Psoas muscle (tissue), 8 donors: Measurements from ENCODE around the gene GABRA5. TPM values are rescaled to one million over a fixed set of nuclear protein-coding genes. Genes with fewer than 3 reads are reported as not detected.

Experiments
- ATAC-seq, 4 donors: fragments of 200-7000 bp; cut with Tn5 transposase; one replicate each; pipeline ENCODE4 v1.9.1; 2020; ENCODE audit warnings: moderate library complexity in 3 of 4, mild to moderate bottlenecking in 2 of 4
- DNase-seq, 2 donors: peaks; one replicate each; pipeline ENCODE4 v3.0.0-alpha.2; 2020
- H3K27ac ChIP-seq: fragments of 200-600 bp; one replicate; pipeline ENCODE4 v1.8.0; 2022
- H3K27me3 ChIP-seq, 3 donors: fragments of 200-600 bp in 1 of 3; one replicate each; pipeline versions ENCODE4 v1.6.1 to v1.8.0; 2013 to 2022; ENCODE audit warnings: low read length in 2 of 3, mild to moderate bottlenecking in 2 of 3, moderate library complexity in 1 of 3; ENCODE audit not compliant: insufficient read depth in 3 of 3
- H3K36me3 ChIP-seq, 2 donors: fragments of 200-600 bp in 1 of 2; one replicate each; pipeline versions ENCODE4 v1.6.1 to v1.8.0; 2013 to 2022; ENCODE audit warnings: low read depth in 1 of 2, mild to moderate bottlenecking in 1 of 2, moderate library complexity in 1 of 2; ENCODE audit not compliant: insufficient read depth in 1 of 2
- H3K4me1 ChIP-seq: fragments of 200-600 bp; one replicate; pipeline ENCODE4 v1.8.0; 2022
- H3K4me3 ChIP-seq: fragments of 200-600 bp; one replicate; pipeline ENCODE4 v1.8.0; 2022; ENCODE audit warnings: mild to moderate bottlenecking
- H3K9me3 ChIP-seq: fragments of 200-600 bp; one replicate; pipeline ENCODE4 v1.8.0; 2022
- WGBS, 3 donors: extraction: QIAGEN DNeasy Blood & Tissue Kit; methylation state at CpG; one replicate each; pipeline versions ENCODE4 v1.1.6 to v1.1.7; 2013; 5-methylcytosine and 5-hydroxymethylcytosine counted together
- intact Hi-C, 2 donors: fragments of 100-400 bp; cut with DNase I; formaldehyde crosslinking; loops; one replicate each; pipeline versions ENCODE4 v1.11.0 to v1.14.2; 2022
- polyA plus RNA-seq, 3 donors: library from polyadenylated mRNA; stranded (reverse); fragments of 200-250 nt; gene quantifications; one replicate each; pipeline ENCODE4 v1.2.3, GENCODE V29; 2013
- total RNA-seq, 4 donors: library from RNA; stranded (reverse); fragmentation: NEBNext Ultra II Directional in 2 of 4; extraction: Animal tissue kit (Norgen Biotek cat#: 25700) in 2 of 4; gene quantifications; one replicate each; pipeline versions ENCODE4 v1.2.1 to v1.2.4, GENCODE V29; 2021 to 2023
- TF ChIP-seq, protein P1 (sequence below): fragments of 200-600 bp; IDR thresholded peaks from one replicate; pipeline ENCODE4 v1.8.0; 2022; ENCODE audit warnings: antibody characterized with exemption
- donor health status: healthy with polysubstance abuse.
- donor health status: DM: no; HTN: no; CAD: no; lungs with moderate emphysema.
- donor health status: Bipolar disorder and iron deficiency.
- donor health status: healthy.
- donor health status: DM: yes; HTN: yes; CAD: no.
- donor health status: DM: no; HTN: no; CAD: no.
- donor health status: DM: no; HTN: no; CAD: no.
- donor health status: DM: yes; HTN: yes; CAD: no.

Gene GABRA5
- total and polyA plus RNA-seq, 7 donors: 0.01 to 0.05 TPM; not detected in 5

DNA sequence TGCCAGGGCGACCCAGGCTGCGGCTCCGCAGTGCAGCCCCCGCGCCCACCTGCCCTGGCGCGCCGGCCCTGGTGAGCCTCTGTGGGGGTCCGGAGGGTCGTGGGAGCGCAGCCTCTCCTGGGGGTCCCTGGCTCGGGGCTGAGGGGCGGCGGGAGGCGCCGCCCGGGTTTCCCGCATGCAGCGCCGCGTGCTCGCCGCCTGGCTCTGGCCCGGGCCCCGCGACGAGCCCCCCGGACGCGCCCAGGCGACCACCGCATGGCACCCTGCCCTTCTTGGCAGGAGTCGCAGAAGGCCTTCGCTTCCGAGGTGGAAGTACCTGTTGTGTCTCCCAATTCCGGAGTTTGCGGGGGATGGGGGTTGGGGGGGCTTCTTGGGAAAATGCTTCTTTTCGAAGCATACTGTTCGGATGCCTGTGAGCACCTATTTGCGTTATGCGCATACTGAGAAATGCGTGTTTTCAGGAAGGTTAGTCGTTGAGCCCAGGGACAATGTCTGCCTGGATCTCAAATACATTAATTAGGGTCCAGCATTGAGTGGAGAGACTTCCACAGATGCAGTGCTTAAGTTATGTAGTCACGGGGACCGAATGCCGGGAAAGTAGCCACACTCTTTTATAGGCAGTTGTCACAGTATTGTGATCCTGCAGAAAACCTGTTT lies 1.3 kb downstream of the GABRA5 start:
- DNase-seq (no peak), ATAC-seq (no peak)
- Histone ChIP-seq H3K36me3 (no peaks in the 10 kb centered on the region), H3K4me1 (no peaks in the 10 kb centered on the region), H3K4me3 (no peak overlapping the region), H3K27ac (no peak overlapping the region), H3K9me3 (no peaks in the 10 kb centered on the region), H3K27me3 (peaks cover 0 to 41% (median 9%) of the 10 kb centered on the region in 3 donors)
- WGBS, 3 donors: 13 to 23% (median 16%) methylated on average over 23 to 46 of the region's 46 CpGs
- TF ChIP-seq, protein P1, sequence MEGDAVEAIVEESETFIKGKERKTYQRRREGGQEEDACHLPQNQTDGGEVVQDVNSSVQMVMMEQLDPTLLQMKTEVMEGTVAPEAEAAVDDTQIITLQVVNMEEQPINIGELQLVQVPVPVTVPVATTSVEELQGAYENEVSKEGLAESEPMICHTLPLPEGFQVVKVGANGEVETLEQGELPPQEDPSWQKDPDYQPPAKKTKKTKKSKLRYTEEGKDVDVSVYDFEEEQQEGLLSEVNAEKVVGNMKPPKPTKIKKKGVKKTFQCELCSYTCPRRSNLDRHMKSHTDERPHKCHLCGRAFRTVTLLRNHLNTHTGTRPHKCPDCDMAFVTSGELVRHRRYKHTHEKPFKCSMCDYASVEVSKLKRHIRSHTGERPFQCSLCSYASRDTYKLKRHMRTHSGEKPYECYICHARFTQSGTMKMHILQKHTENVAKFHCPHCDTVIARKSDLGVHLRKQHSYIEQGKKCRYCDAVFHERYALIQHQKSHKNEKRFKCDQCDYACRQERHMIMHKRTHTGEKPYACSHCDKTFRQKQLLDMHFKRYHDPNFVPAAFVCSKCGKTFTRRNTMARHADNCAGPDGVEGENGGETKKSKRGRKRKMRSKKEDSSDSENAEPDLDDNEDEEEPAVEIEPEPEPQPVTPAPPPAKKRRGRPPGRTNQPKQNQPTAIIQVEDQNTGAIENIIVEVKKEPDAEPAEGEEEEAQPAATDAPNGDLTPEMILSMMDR: no peak
- intact Hi-C loops: loop anchor here (10.0 kb wide), 1 partner anchor 1363 kb away; no protein-coding TSS in a partner anchor

DNA sequence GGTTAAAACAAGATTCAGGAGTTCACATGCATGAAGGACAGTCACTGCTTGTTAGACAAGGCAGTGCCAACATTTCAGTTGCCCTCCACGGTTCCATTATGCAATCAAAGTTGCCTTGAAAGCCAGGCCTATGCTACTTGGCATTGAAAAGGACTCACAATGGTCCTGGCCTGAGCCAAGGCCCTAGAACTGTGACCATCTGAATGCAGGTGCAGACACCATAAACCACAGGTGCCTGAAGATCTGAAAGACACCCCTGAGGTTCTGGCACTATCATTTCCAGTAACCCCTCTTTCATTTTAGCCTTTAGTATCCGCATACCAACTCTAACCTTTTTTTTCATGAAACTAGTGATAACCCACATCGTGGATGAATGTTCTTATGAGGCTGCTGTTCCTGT lies 2.8 kb downstream of the GABRA5 start:
- Histone ChIP-seq H3K9me3 (no peaks in the 10 kb centered on the region), H3K4me3 (no peak overlapping the region), H3K36me3 (no peaks in the 10 kb centered on the region), H3K27me3 (peaks cover 0 to 43% (median 9%) of the 10 kb centered on the region in 3 donors), H3K27ac (no peak overlapping the region), H3K4me1 (no peaks in the 10 kb centered on the region)
- ATAC-seq (no peak), DNase-seq (no peak)
- 58 to 66% (median 61%) methylated on average over 3 of the region's 3 CpGs for WGBS, 3 donors
- TF ChIP-seq, protein P1: no peak
- intact Hi-C loops: loop anchor here (10.0 kb wide), 1 partner anchor 1365 kb away; no protein-coding TSS in a partner anchor

DNA sequence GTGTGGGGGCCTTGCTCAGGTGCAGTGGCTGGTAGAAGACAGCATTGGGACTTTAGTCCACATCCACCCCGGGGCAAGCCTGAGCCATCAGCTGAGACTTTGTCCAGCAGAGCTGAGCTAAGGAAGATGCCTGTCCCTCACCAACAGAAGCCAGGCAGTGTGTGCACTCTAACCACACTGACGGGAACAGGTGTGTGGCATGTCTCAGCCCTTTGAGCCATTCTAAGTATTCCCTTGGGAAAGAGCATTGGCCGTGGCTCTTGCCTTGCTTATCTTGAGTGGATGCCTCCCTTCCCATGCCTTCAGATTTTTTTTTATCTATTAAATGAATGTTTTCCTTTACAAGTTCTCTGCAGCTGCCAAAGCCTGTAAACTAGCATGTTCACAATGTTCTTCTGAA lies 3.5 kb downstream of the GABRA5 start:
- Histone ChIP-seq H3K9me3 (no peaks in the 10 kb centered on the region), H3K36me3 (no peaks in the 10 kb centered on the region), H3K4me1 (no peaks in the 10 kb centered on the region), H3K4me3 (no peak overlapping the region), H3K27ac (no peak overlapping the region), H3K27me3 (peaks cover 0 to 40% (median 9%) of the 10 kb centered on the region in 3 donors)
- ATAC-seq (no peak), DNase-seq (no peak)
- TF ChIP-seq, protein P1: no peak
- intact Hi-C loops: no loop called here
- WGBS, 3 donors: 29 to 34% (median 32%) methylated on average over 3 of the region's 3 CpGs

DNA sequence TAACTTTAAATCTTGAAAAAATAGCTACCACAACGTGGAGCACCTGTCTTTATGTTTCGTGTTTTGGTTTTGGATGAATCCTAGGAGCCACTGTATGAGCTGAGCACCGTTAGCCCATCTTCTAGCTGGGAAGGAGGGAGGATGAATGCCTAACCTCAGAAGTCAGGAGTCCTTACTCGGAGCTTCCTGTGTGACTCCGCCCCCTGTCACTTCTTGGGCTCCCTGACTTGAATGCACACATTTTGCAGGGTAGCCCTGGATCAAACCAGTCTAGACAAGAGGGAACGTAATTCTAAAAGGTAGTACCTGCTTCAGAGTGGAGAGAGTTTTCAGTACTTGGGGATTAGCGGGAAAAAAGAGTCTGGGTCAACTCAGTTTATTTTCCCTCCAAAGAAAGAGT lies 5.3 kb downstream of the GABRA5 start:
- Histone ChIP-seq H3K4me3 (no peak overlapping the region), H3K27me3 (peaks cover 0 to 24% (median 6%) of the 10 kb centered on the region in 3 donors), H3K27ac (no peak overlapping the region), H3K9me3 (no peaks in the 10 kb centered on the region), H3K4me1 (no peaks in the 10 kb centered on the region), H3K36me3 (no peaks in the 10 kb centered on the region)
- no peak for DNase-seq
- WGBS, 3 donors: 67 to 73% (median 70%) methylated on average over 7 of the region's 7 CpGs
- intact Hi-C loops: no loop called here
- TF ChIP-seq, protein P1: no peak
- no peak for ATAC-seq

DNA sequence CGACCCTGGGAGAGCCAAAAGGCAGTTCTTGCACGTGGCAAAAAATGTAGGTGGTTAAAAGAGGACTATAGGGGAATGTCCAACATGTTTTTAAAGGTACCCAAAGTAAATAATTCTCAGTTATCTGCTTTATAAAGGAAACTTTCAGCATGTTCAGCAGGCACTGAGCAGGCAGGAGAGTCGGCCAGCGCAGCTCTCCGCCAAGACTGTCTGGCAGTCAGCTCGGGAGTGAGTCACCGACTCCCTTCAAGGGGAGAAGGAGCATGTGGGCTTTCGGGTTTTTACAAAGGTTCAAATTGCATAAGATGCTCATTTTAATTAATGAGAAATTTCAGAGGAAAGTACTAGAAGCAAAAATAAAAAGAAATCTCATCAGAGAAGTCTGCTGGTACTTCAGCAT lies 7.0 kb downstream of the GABRA5 start:
- H3K27me3 ChIP-seq: peaks cover 0 to 8% (median 0%) of the 10 kb centered on the region in 3 donors

More for the DNA sequence above, 7.0 kb downstream of the GABRA5 start:
- Histone ChIP-seq H3K27ac (no peak overlapping the region), H3K36me3 (no peaks in the 10 kb centered on the region), H3K4me3 (no peak overlapping the region), H3K9me3 (no peaks in the 10 kb centered on the region), H3K4me1 (no peaks in the 10 kb centered on the region)
- intact Hi-C loops: no loop called here
- TF ChIP-seq, protein P1: no peak
- ATAC-seq (no peak), DNase-seq (no peak)
- WGBS, 3 donors: 26 to 48% (median 32%) methylated on average over 8 of the region's 8 CpGs
